ENCODE results near the gene ANO3.

DNA sequence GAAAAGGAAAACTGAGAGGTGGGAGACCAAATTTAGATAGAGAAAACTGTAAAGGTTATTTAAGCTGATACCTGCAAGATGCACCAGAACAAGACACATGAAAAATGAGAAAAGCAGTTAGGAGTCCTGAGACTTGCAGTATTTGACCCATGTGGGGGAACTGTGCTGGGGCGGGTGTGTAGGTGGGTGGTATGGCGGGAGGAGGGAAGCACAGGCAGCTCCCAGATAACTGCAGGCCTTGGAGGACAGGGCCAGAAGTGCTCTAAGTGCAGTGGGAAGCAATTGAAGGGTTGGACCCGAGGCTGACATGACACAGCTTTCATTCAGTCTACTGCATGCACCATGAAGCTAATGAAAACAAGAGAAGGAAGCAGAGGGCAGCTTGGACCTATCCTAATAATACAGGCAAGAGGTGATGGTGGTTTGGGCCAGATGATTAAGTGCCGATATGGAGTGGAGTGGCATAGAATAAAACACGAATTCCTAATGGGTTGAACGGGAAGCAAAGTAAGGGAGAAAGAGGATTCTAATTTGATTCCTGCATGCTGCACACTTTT lies 48.0 kb upstream of the ANO3 start:
- TF ChIP-seq, protein P1, sequence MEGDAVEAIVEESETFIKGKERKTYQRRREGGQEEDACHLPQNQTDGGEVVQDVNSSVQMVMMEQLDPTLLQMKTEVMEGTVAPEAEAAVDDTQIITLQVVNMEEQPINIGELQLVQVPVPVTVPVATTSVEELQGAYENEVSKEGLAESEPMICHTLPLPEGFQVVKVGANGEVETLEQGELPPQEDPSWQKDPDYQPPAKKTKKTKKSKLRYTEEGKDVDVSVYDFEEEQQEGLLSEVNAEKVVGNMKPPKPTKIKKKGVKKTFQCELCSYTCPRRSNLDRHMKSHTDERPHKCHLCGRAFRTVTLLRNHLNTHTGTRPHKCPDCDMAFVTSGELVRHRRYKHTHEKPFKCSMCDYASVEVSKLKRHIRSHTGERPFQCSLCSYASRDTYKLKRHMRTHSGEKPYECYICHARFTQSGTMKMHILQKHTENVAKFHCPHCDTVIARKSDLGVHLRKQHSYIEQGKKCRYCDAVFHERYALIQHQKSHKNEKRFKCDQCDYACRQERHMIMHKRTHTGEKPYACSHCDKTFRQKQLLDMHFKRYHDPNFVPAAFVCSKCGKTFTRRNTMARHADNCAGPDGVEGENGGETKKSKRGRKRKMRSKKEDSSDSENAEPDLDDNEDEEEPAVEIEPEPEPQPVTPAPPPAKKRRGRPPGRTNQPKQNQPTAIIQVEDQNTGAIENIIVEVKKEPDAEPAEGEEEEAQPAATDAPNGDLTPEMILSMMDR (IDR thresholded peaks at IDR 0.05; ENCODE audit: extremely low read depth in 1 of 2, insufficient read depth in 1 of 2, low read depth in 1 of 2, low read length in 2 of 2), result no peak
- no peak for TF ChIP-seq POLR2AphosphoS5 (IDR thresholded peaks at IDR 0.05; ENCODE audit: insufficient read depth, low read depth, low read length)

All from endothelial cell of umbilical vein (primary cell).